Hepatocyte (in vitro differentiated cells): ENCODE data around the gene AP1S3. TPM values are rescaled to one million over a fixed set of nuclear protein-coding genes. Genes with fewer than 3 reads are reported as not detected.

Experiments used
- DNase-seq: peaks from one replicate; pipeline ENCODE4 v3.0.0-alpha.2; 2016; ENCODE audit warnings: low spot score
- H2AFZ ChIP-seq: fragments of 200-600 bp; sonication (generic); 2 replicates; pipeline ENCODE4 v1.6.0; 2016; ENCODE audit warnings: antibody characterized with exemption, mild to moderate bottlenecking
- H3K27ac ChIP-seq: fragments of 200-600 bp; sonication (generic); 2 replicates; pipeline ENCODE4 v1.5.1; 2016; ENCODE audit warnings: mild to moderate bottlenecking
- H3K27me3 ChIP-seq: fragments of 200-600 bp; sonication (generic); 2 replicates; pipeline ENCODE4 v1.6.1; 2016
- H3K36me3 ChIP-seq: fragments of 200-600 bp; sonication (generic); replicated peaks from 2 replicates; pipeline ENCODE4 v1.5.1; 2016; ENCODE audit warnings: low read depth; ENCODE audit not compliant: insufficient read depth
- H3K4me1 ChIP-seq: fragments of 200-600 bp; sonication (generic); 2 replicates; pipeline ENCODE4 v1.5.1; 2016; ENCODE audit warnings: mild to moderate bottlenecking, moderate library complexity; ENCODE audit not compliant: insufficient read depth
- H3K4me2 ChIP-seq: fragments of 200-600 bp; sonication (generic); 2 replicates; pipeline ENCODE4 v1.6.0; 2016
- H3K4me3 ChIP-seq: fragments of 200-600 bp; sonication (generic); 2 replicates; pipeline ENCODE4 v1.5.1; 2016; ENCODE audit warnings: mild to moderate bottlenecking
- H3K79me2 ChIP-seq: fragments of 200-600 bp; sonication (generic); 2 replicates; pipeline ENCODE4 v1.6.0; 2017; ENCODE audit warnings: mild to moderate bottlenecking
- H3K9me2 ChIP-seq: fragments of 200-600 bp; sonication (generic); replicated peaks from 2 replicates; pipeline ENCODE4 v1.6.0; 2017; ENCODE audit warnings: mild to moderate bottlenecking; ENCODE audit not compliant: insufficient read depth
- H3K9me3 ChIP-seq: fragments of 200-600 bp; sonication (generic); 2 replicates; pipeline ENCODE4 v1.5.1; 2016; ENCODE audit warnings: low read depth, mild to moderate bottlenecking
- H4K20me1 ChIP-seq: fragments of 200-600 bp; sonication (generic); 2 replicates; pipeline ENCODE4 v1.6.0; 2016; ENCODE audit warnings: mild to moderate bottlenecking; ENCODE audit not compliant: insufficient read depth, poor library complexity, severe bottlenecking
- CTCF ChIP-seq: fragments of 200-600 bp; sonication (generic); IDR thresholded peaks from 2 replicates; pipeline ENCODE4 v1.5.1; 2016; ENCODE audit warnings: antibody characterized with exemption, mild to moderate bottlenecking; ENCODE audit not compliant: poor library complexity
- EZH2 ChIP-seq: fragments of 200-600 bp; sonication (generic); IDR thresholded peaks from 2 replicates; pipeline ENCODE4 v1.6.1; 2016; ENCODE audit warnings: antibody characterized with exemption, mild to moderate bottlenecking, borderline replicate concordance
- EZH2phosphoT487 ChIP-seq: fragments of 200-600 bp; sonication (generic); IDR thresholded peaks from one replicate; pipeline ENCODE4 v1.6.1; 2018; ENCODE audit warnings: antibody characterized with exemption, mild to moderate bottlenecking, low read depth, moderate library complexity; ENCODE audit not compliant: unreplicated experiment, severe bottlenecking
- WGBS: methylation state at CpG from one replicate; pipeline ENCODE4 v1.1.6; 2016; ENCODE audit warnings: low lambda C conversion rate; ENCODE audit errors: missing lambda C conversion rate; 5-methylcytosine and 5-hydroxymethylcytosine counted together
- polyA plus RNA-seq: library from polyadenylated mRNA; unstranded; fragments of >200 nt; fragmentation: Nextera tagmentation; extraction: Ambion mirVana; gene quantifications from 2 replicates; pipeline ENCODE4 v1.2.1, GENCODE V29; 2016
- total RNA-seq: library from RNA; depleted of rRNA; stranded (reverse); fragments of >200 nt; gene quantifications from 2 replicates; pipeline ENCODE4 v1.2.3, GENCODE V29; 2014

The AP1S3 gene
- total and polyA plus RNA-seq, 2 experiments from 2014 or later, result 16.5 to 30.7 TPM

- DNase-seq, result peak; percentile 47
- no peaks in the 10 kb centered on the region for H4K20me1 ChIP-seq
- peak overlapping the region; percentile 31 for H3K27ac ChIP-seq
- H3K4me3 ChIP-seq, result no peak overlapping the region
- peaks cover 24% of the 10 kb centered on the region for H3K79me2 ChIP-seq
- H3K27me3 ChIP-seq, result no peaks in the 10 kb centered on the region
- H2AFZ ChIP-seq, result no peak overlapping the region
- no peaks in the 10 kb centered on the region for H3K9me2 ChIP-seq
- no peaks in the 10 kb centered on the region for H3K36me3 ChIP-seq
- H3K9me3 ChIP-seq, result no peaks in the 10 kb centered on the region
- H3K4me2 ChIP-seq, result no peak overlapping the region
- no peaks in the 10 kb centered on the region for H3K4me1 ChIP-seq
- WGBS, result 89% methylated on average over 4 of the region's 4 CpGs
- TF ChIP-seq EZH2 (no peak), CTCF (peak; percentile 63)
Measured at GRCh38 chr2:223797811-223798721, 39.3 kb downstream of the AP1S3 start.

GRCh38 chr2:223797037-223797436 lies 40.3 kb downstream of the AP1S3 start:
- TF ChIP-seq CTCF (no peak), EZH2phosphoT487 (no peak), EZH2 (no peak)

GRCh38 chr2:223789423-223789822 lies 48.0 kb downstream of the AP1S3 start:
- Histone ChIP-seq H3K36me3 (no peaks in the 10 kb centered on the region), H3K4me3 (no peak overlapping the region), H3K79me2 (peaks cover 54% of the 10 kb centered on the region), H2AFZ (no peak overlapping the region), H3K27me3 (no peaks in the 10 kb centered on the region), H3K27ac (no peak overlapping the region), H3K4me2 (no peak overlapping the region), H3K4me1 (no peaks in the 10 kb centered on the region), H3K9me3 (no peaks in the 10 kb centered on the region), H3K9me2 (no peaks in the 10 kb centered on the region), H4K20me1 (no peaks in the 10 kb centered on the region)
- no peak for DNase-seq
- TF ChIP-seq CTCF, result no peak
- no peak for TF ChIP-seq EZH2
- no peak for TF ChIP-seq EZH2phosphoT487
- 95% methylated on average over 6 of the region's 6 CpGs for WGBS

More at GRCh38 chr2:223797037-223797436, 40.3 kb downstream of the AP1S3 start:
- WGBS, result 85% methylated on average over 5 of the region's 5 CpGs
- H3K27ac ChIP-seq, result no peak overlapping the region
- no peaks in the 10 kb centered on the region for H3K9me3 ChIP-seq
- H3K79me2 ChIP-seq, result peaks cover 32% of the 10 kb centered on the region
- H3K4me3 ChIP-seq, result no peak overlapping the region
- no peaks in the 10 kb centered on the region for H3K36me3 ChIP-seq
- no peak overlapping the region for H2AFZ ChIP-seq
- no peaks in the 10 kb centered on the region for H3K9me2 ChIP-seq
- H3K4me1 ChIP-seq, result no peaks in the 10 kb centered on the region
- H3K4me2 ChIP-seq, result no peak overlapping the region
- no peak for DNase-seq
- H3K27me3 ChIP-seq, result no peaks in the 10 kb centered on the region
- no peaks in the 10 kb centered on the region for H4K20me1 ChIP-seq
